SK-N-DZ (cell line): ENCODE results near the gene TMEM145. TPM values are rescaled to one million over a fixed set of nuclear protein-coding genes. Genes with fewer than 3 reads are reported as not detected.
"Not testable (repeated sequence)": the region's sequence is repeated elsewhere in the genome, so short reads cannot be mapped to it uniquely, and the experiment has no call there.

Experiments
- DNase-seq: peaks from one replicate; pipeline ENCODE4 v3.0.0-alpha.2; 2015; ENCODE audit warnings: low spot score
- polyA plus RNA-seq, 2 experiments: library from polyadenylated mRNA; depleted of rRNA; stranded (reverse); fragments of >200 nt; gene quantifications; 2 replicates each; pipeline ENCODE4 v1.2.3, GENCODE V29; 2014

The TMEM145 gene
- polyA plus RNA-seq (2014; cell fraction: cytosol; rRNA removed): 4.3 and 4.9 TPM in 2 replicates
- polyA plus RNA-seq (2014; cell fraction: nucleus; rRNA removed): 57.8 and 173 TPM in 2 replicates

- peak; percentile 62 for DNase-seq
Measured at GRCh38 chr19:42313096-42313839, at the start of gene TMEM145. TSS of gene TMEM145 (plus strand) at chr19:42313309. CDS start at chr19:42313377, 68 bp downstream.

DNA sequence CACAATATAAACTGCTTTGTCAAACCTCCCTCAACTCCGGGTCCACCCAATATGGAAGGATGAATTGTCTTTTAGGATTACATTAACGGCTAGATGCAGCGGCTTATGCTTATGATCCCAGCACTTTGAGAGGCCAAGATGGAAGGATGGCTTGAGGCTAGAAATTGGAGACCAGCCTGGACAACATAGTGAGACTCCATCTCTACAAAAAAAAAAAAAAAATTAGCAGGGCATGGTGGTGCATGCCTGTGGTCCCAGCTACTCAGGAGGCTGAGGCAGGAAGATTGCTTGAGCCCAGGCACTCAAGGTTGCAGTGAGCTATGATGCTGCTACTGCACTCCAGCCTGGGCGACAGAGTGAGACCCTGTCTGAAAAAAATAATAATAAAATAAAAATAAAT is 47.0 kb upstream of the TMEM145 start:
- not testable (repeated sequence) for DNase-seq

GRCh38 chr19:42266928-42267603 is 46.0 kb upstream of the TMEM145 start:
- not testable (repeated sequence) for DNase-seq

DNA sequence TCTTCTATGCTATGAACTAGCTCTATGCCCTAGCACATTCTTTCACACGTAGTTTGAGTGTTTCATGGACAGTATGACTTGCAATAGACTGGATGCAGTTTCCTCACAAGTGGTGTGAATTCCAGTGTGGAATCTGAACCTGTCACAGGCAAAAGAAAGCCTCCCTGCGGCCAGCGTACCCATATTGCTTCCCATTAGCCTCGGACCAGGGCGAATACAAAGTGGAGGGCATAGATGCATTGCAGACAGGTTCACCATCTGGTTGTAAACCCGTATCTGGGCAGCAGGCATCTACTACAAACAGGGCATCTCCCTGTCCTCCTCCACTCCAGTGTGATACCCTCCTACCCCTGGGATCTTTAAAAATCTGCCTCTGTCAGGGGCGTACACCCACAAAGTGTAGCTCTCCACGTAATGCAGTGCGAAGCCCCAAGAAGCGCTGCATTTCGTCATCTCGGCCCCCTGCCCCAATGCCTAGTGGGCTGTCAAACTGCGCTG is 45.4 kb upstream of the TMEM145 start:
- no peak for DNase-seq

GRCh38 chr19:42268142-42268703 is 44.9 kb upstream of the TMEM145 start:
- peak; percentile 99 for DNase-seq

DNA sequence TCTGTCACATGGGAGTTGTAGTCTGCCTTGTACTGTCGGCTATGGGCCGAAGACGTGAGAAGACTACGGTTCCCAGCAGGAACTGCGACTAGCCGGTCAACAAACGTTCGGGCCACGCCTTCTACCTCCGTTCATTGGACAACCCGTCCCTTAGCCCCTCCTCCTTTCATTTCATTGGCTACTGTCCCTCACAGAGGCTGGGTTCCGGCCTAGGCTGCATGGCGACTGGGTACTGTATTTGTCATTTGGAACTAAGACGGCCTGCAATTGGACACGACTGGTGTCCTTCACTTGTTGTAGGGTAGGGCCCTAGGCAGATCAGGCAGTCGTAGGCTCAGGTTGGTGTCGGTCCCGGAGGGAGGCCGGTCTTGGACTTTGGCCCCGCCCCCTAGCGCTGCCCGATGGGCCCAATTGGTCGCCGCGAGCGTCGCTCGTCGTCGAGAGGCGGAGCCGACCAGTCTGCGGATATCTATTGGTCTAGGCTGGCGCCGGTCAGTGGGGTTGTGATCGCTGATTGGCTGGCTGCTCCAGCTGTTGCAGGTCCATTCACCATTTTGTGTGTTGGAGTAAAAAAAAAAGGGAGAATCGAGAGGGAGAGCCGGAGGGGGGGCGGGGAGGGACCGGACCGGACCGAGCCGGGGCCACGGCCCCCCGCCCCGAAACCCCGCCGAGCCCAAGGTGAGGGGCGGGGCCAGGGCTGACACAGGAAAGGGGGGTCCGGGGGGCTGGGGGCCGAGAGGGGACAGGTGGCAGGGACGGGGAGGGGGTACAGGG is 44.2 kb upstream of the TMEM145 start, which contains the start of gene CIC:
TSS of gene CIC (plus strand) at position 549 of the 774 bp plus-strand sequence. CDS start 2,532 bp downstream, outside the sequence.
- DNase-seq: peak; percentile 100

- no peak for DNase-seq
Measured at GRCh38 chr19:42269478-42270345, 43.4 kb upstream of the TMEM145 start.

DNA sequence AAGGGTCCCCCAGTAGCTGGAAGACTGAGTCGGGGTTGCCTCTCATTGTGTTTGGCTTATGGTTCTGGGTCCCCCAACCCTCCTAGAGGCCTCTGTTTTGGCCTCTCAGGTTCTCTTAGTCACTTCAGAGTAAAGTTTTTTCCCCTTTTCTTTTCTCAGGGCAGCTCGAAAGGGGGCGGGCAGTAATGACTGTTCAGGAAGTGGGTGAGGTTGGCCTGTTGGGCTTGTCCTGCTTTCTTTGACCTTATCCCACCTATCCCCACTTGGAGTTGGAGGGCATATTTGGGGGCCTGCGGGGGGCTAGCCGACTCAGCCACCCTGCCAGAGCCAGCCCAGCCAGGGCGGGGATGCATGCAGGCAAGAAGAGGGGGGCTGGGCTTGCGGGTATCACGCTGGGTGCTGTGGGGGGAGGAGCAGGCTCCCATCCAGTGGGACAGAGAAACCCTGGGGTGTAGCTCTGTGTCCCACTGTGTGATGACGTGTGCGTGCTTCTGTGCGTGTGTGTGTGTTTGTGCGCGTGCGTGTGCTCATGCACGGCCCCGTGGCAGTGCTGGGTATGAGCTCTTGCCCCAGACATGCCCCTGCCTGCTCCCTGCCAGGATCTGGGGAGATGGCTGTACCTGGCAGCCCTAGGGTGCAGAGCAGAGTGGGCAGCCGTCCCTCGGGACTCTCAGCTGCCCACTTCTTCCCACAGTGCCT is 42.6 kb upstream of the TMEM145 start:
- DNase-seq: no peak

DNA sequence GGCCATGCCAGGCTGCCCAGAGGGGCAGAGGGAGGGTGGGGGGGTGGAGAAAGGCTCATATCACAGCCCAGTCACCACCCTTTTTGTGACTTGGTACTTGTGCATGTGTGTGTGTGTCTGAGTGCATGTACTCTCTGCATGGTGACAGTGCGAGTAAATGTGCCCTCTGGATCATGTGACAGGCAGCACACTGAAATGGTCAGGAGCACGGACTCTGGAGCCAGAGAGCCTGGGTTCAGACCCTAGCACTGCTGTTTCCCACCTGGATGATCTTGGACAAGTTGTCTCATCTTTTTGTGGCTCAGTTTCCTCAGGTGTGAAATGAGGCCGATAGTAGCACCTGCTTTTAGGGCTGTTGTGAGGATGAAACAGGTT is 42.1 kb upstream of the TMEM145 start:
- DNase-seq: no peak

DNA sequence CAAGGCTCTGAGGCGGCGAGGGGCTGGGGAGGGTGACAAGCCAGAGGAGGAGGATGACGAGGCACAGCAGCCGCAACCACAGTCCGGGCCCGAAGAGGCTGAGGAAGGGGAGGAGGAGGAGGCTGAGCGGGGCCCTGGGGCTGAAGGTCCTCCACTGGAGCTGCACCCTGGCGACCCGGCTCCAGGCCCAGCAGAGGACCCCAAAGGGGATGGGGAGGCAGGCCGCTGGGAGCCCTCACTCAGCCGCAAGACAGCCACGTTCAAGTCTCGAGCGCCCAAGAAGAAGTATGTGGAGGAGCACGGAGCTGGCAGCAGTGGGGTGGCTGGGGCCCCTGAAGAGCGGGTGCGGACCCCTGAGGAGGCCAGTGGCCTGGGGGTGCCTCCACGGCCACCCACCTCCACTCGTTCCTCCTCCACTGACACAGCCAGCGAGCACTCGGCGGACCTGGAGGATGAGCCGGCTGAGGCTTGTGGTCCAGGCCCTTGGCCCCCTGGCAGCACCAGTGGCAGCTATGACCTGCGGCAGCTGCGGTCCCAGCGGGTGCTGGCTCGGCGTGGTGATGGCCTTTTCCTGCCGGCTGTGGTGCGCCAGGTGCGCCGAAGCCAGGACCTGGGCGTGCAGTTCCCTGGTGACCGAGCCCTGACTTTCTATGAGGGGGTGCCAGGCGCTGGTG is 41.1 kb upstream of the TMEM145 start:
- DNase-seq: no peak

- DNase-seq: no peak
Measured at GRCh38 chr19:42272535-42272897, 40.6 kb upstream of the TMEM145 start.

DNA sequence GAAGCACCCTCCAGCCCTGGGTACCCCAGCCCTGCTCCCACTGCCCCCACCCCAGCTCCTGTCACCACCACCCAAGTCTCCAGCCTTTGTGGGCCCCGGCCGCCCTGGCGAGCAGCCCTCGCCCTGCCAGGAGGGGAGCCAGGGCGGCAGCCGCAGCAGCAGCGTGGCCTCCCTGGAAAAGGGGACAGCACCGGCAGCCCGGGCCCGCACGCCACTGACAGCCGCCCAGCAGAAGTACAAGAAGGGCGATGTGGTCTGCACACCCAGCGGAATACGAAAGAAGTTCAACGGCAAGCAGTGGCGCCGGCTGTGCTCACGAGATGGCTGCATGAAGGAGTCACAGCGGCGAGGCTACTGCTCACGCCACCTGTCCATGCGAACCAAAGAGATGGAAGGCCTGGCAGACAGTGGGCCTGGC is 40.1 kb upstream of the TMEM145 start:
- DNase-seq: no peak

- no peak for DNase-seq
Measured at GRCh38 chr19:42273407-42274064, 39.6 kb upstream of the TMEM145 start.

DNA sequence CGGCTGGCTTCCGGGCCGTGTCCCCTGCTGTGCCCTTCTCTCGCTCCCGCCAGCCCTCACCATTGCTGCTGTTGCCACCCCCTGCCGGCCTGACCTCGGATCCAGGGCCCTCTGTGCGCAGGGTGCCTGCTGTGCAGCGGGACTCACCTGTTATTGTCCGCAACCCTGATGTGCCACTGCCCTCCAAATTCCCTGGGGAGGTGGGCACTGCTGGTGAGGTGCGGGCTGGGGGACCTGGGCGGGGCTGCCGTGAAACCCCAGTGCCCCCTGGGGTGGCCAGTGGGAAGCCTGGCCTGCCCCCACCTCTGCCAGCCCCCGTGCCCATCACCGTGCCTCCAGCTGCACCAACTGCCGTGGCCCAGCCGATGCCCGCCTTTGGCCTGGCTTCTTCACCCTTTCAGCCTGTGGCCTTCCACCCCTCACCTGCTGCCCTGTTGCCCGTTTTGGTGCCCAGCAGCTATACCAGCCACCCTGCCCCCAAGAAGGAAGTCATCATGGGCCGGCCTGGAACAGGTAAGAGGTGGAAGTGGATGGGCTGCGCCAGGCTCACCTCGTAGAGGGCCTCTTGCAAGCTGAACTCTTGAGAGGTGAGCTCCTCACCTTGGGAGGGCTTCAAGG is 38.9 kb upstream of the TMEM145 start:
- no peak for DNase-seq

DNA sequence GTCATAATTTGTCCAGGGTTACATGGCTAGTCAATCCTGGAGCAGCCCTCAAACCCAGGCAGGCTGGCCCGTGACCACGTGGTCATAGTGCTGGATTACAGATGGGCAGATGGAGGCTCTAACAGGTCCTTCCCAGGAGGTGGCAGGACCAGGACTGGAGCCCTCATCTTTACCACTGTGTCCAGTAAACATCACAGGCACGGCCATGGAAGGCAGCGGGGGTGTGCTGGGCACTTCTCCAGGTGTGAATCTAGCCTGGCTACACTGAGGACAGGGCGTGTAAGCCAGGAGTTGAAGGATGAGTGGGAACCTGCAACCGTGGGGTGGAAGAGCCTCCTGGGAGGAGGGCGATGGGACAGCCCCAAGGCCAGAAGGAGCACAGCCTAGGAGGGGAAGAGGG is 38.0 kb upstream of the TMEM145 start:
- no peak for DNase-seq

DNA sequence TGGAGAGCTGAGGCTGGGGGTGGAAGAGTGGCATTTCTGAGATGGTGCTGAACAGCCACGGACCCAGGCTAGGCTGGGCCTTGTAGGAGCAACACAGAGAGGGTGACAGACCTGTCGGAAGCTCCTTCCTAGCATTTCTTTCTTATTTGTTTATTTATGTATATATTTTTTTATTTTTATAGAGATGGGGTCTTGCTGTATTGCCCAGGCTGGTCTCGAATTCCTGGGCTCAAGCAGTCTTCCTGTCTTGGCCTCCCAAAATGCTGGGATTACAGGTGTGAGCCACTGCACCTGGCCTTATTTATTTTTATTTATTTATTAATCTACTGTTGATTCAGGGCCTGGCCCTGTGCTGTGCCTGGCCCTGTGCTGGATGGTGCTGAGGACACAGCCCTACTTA is 37.6 kb upstream of the TMEM145 start:
- no peak for DNase-seq

- no peak for DNase-seq
Measured at GRCh38 chr19:42276284-42276683, 36.8 kb upstream of the TMEM145 start.

DNA sequence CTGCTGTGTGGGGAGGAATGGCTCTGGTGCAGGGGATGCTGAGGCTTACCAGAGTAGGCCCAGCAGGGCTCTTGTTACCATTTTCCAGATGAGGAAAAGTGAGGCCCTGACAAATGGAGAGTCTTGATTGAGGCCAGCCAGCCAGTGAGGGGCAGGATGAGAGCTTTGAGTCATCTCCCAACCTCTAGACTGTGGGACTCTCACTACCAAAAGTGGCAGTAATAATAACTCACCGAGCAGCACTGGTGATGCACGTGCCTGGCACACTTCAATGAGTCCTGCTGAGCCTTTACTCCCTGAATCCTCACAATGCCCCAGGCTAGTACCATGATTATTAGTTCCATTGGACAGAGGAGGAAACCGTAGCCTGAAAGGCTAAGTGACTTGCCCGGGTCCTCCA is 36.3 kb upstream of the TMEM145 start:
- no peak for DNase-seq
